OCI-M2 (cell line): Measurements from ENCODE around the gene FAM174C.

ENCODE experiments used
- DNase-seq: peaks from one replicate; lab custom pipeline; 2025; ENCODE audit not compliant: unreplicated experiment; lab: John Stamatoyannopoulos, UW

Gene FAM174C

DNA sequence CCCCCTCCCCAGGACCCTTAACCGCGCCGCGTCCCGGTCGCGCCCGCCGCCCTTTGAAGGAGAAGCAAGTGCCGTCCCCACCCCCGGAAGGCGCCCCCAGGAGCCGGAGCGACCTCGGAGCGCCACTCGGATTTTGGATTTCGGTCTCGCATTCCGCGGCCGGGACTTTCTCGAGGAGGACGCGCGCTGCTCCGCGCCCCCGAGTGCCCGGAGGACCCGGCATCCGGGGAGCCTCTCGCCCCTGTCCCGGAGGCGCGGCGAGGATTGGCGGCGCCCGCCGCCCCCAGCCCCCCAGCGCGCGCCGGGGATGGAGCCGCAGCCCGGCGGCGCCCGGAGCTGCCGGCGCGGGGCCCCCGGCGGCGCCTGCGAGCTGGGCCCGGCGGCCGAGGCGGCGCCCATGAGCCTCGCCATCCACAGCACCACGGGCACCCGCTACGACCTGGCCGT lies 25.3 kb upstream of the FAM174C start:
- DNase-seq = no peak

DNA sequence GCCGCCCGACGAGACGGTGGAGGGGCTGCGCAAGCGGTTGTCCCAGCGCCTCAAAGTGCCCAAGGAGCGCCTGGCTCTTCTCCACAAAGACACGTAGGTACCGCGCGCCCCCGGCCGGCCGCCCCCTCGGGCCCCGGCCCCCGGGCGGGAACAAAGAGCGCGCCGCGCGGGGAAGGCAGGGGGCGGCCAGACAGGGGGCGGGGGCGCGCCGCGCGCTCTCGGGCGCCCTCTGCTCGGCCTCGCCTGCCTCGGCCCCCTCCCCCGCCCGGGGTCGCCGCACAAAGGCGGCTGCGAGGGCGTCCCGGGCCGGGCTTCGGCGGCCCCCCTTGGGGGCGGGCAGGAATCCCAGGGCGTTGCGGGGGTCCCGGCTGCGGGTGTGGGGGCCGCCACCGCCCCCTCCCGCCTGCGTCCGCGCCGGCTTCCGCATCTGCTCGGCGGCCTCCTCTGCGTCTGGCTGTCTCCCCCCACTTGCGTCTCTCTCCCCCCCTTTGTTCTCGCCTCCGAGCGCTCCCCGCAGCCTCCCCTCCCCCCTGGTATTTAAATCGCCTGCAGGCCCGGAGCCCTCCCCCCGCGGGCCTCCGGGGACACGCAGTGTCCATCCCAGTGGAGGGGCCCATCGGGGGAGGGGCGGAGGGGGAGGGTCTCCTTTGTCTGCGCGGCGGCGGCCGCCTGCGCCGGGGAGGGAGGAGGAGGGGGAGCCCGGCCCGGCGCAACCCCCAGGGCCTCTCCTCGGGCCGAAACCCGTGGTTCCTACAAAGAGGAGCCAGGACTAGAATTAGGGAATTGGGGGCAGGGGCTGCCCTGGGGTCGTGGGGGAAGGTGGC lies 24.7 kb upstream of the FAM174C start:
- DNase-seq = no peak

DNA sequence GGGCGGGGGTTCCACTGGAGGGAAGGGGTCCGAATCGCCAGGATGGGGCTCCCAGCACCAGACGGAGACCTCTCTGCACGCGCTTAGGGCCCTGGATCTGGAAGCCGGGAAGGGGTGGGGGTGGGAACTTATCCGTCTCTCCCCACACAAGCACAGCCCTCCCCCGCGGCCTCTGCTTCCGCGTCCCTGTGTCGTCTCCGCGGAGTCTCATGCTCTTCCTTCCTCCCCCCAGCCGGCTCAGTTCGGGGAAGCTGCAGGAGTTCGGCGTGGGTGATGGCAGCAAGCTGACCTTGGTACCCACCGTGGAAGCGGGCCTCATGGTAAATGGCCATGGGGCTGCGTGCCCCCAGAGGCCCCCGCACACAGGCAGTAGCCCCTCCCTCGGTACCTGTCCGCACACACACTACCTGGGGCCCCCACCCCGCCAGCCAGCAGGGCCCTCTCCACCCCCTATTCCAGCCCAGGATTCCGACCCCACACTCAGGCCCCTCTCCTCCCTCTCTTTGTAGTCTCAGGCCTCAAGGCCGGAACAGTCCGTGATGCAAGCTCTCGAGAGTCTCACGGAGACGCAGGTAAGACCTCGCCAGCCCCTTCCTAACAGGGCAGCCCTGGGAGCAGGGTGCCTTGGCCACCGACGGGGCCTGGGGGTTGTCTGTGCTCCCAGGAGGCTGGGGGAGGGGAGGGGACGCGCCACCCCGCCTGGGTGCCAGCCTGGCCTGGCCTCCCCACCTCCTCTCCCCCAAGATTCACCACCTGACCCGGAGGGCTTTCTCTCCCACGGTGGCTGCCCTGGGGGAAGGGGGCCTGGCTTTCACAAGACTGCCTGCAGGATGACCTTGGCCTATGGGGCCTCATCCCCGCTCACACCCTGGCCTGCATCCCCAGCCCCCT lies 23.8 kb upstream of the FAM174C start:
- DNase-seq = no peak

DNA sequence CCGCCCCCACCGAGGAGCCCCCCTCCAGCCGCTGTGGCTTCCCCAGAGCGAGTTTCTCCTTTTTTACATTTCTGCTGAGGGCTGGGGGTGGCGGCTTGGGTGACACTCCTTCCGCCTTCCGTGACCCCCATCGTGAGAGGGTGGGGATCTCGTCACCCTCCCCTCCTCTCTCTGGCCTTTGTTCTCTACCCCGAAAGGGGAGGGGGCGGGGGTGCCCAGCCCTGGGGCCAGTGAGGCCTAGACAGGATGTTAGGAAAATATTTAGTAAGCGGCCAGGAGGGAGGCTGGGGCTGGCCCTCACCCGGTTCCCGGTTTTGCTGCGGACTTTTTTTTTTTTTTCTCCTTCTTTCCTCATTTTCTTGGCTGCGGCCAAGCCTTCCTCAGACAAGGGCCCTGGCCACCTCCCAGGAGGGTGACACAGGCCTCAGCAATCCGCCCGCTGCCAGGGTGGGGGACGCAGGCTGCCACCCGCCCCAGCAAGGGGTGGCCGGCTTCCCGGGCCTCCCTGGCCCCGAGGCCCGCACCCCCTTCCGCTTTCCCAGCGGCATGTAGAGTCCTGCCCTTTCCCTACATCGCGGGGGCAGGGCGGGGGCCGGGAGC lies 23.0 kb upstream of the FAM174C start:
- DNase-seq = peak; percentile 35

DNA sequence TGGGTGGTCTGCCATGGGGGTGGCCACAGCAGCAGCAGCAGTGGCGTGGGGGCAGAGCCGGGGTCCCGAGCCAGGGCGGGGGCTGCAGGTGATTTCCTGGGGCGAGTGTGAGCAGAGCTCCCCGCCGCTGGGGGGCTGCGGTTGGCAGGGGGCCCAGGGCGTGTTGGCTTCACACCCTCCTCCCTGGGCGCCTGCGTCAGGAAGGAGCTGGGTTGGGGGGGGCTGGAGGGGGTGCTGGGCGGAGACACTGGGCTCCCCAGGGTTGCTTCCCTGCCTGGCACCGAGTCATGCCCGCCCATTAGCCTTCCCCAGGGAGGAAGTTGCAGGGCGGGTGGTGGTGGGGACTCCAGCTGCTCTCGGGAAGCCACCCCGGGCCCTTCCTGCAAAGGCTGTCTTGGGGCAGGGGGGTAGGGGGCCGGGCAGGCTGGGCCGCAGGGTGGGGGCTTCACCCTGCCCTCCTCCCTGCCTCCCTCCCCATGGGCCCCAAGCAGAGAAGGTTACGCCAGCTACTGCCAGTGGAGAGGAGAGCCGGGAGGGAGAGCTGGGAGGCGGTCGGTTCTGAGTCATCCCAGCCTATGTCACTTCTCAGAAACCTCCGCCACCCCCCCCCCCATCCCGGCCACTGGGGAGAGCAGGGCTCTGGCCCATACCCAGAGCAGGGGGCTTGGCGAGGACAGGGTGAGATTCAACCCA lies 22.4 kb upstream of the FAM174C start:
- DNase-seq = peak; percentile 23

DNA sequence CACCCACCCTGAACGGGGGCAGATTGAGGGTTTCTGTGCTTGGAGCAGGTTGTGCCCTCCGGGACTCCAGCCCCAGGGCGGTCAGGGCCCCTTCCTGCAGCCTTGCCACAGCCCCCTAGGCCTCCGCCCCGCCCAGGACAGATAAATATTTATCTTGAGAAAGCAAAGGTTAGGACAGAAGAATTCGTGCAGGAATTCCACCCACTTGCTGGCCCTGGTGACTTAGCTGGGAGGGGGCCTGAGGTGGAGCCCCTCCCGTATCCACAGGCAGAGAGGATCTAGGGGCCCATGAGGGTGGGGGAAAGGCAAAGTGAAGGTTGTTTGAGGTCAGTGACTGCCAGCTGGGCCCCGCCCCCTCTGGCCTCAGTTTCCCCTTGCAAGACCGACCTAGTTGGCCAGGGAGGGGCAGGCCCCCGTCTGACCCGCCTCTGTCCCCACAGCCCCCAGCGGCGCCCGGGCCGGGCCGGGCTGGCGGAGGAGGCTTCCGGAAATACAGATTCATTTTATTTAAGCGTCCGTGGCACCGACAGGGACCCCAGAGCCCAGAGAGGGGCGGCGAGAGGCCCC lies 21.7 kb upstream of the FAM174C start:
- no peak for DNase-seq

DNA sequence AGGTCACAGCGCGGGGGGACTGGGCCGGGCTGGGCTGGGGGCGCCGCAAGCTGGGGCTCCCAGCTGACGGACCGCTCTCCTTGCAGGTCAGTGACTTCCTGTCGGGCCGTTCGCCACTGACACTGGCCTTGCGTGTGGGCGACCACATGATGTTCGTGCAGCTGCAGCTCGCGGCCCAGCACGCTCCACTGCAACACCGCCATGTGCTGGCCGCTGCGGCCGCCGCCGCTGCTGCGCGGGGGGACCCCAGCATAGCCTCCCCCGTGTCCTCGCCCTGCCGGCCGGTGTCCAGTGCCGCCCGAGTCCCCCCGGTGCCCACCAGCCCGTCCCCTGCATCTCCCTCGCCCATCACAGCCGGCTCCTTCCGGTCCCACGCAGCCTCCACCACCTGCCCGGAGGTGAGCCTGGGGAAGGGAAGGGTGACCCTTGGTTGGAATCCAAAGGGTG lies 21.2 kb upstream of the FAM174C start:
- DNase-seq = no peak

DNA sequence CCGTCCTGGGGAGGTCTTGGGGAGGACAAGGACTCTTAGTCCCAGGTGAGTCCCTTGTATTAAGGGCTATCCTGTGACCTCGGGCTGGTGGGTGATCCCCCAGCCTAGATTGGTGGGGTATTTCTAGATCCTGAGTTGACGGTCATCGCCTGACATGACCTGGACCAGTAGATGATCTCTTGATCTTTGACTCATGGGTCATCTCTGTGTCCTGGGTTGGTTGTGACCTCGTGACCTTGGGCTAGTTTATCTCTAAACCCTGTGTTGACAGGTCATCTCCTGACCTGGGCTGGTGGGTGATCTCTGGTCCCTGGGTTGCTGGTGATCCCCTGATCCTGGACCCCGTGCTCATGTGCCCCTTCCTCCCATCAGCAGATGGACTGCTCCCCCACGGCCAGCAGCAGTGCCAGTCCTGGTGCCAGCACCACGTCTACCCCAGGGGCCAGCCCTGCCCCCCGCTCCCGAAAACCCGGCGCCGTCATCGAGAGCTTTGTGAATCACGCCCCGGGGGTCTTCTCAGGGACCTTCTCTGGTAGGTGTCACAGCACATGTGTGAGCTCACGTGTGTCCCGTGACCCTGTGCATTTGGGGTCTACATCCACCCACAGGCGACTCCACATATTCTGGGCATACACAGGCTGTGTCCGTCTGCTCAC lies 20.7 kb upstream of the FAM174C start:
- no peak for DNase-seq

DNA sequence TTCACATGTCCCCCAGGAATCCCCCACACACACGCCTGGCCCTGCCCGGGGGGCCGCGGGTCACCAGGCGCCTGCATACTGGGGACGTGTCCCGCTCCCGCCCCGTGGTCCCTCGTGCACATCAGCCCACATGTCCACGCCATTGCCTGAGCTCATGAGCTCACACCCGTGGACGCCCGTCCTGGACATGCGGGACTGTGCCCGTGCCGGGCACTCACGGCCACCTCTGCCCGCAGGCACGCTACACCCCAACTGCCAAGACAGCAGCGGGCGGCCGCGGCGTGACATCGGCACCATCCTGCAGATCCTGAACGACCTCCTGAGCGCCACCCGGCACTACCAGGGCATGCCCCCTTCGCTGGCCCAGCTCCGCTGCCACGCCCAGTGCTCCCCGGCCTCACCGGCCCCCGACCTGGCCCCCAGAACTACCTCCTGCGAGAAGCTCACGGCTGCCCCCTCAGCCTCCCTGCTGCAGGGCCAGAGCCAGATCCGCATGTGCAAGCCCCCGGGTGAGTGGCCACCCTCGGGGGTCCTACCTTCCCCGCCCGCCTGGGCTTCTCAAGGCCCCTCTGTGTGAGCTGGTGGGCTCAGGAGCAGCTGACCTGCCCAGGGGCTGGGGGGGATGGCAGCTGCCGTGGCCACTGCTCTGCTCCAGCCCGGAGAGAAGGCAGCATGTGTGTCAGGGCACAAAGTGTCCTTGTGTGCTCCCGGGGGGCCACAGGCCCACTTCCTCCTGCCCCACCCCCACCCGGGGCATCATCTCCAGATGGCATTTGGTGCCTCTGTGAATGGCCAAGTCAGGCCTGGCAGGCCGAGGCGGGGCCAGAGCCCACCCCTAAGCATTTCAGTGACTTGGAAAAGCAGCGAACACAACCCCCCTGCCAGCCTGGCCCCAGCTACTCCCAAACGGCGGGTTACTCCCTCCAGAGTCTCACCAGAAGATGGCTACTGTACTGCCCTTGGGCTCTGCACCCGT lies 19.9 kb upstream of the FAM174C start:
- no peak for DNase-seq

DNA sequence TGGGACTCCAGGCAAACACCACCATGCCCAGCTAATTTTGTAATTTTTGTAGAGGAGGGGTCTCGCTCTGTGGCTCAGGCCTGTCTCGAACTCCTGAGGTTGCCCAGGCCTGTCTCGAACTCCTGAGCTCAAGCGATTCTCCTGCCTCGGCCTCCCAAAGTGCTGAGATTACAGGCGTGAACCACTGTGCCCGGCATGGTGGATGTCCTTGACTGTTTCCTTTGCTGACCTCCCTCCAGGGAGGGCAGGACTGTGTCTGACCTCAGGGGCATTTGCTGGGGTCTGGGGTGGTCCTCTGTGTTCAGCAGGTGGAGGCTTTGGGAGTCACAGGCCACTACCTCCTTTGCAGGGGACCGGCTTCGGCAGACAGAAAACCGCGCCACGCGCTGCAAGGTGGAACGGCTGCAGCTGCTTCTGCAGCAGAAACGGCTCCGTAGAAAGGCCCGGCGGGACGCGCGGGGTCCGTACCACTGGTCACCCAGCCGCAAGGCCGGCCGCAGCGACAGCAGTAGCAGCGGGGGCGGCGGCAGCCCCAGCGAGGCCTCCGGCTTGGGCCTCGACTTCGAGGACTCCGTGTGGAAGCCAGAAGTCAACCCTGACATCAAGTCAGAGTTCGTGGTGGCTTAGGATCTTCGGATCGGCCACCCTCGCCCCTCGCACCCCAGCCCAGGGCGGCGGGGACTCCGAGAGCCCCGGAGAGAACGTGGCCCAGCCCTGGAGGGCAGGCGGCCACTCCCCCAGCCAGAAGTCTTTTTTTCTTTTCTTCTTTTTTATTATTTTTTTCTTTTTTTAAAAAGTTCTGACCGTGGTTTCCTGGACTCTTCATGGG lies 18.5 kb upstream of the FAM174C start:
- no peak for DNase-seq

DNA sequence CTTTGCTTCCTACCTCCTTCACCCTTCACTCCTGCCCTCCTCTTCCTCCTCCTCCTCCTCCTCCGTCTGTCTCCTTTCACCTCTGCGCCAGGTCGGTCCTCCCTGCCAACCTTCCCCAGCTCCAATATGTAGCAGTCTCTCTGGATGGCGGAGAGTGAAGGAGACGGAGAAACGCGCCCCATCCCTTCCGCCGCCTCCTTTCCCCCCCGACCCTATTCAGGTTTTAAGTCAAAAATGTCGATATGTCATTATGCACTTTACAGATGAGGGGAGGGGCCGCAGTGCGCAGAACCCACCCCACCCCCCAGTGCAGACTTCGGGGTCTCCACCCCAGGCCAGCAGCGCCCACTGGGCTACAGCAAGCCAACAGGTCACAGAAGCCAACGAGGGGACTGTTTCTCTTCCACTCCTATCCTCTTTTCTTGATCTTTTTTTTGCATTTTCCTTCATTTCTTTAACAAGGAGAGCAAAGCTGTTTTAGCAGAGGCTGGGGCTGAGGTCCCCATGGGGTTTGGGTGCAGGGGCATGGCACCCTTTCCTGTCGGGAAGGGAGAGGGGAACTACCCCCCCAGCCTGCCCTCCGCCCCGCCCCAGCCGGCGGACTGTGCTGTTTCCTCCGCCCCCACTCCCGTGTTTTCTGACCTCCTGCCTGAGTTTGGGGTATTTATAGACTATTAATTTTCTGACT lies 17.7 kb upstream of the FAM174C start:
- no peak for DNase-seq

DNA sequence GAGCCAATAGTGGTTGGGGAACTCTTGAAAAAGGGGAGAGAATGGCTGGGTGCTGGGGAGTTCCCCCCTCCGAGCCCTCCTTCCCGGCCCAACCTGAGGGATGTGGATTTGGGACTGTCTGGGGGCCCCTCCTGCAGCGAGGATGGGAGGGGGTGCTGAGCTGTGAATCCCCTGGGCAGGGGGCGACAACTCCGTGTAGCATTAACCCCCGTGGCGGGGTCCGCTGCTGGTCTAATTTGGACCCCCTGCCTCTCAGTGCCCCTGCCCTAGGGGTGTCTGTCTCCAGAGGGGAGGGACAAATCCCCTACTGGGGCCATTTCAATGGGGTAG lies 17.2 kb upstream of the FAM174C start:
- DNase-seq = no peak

DNA sequence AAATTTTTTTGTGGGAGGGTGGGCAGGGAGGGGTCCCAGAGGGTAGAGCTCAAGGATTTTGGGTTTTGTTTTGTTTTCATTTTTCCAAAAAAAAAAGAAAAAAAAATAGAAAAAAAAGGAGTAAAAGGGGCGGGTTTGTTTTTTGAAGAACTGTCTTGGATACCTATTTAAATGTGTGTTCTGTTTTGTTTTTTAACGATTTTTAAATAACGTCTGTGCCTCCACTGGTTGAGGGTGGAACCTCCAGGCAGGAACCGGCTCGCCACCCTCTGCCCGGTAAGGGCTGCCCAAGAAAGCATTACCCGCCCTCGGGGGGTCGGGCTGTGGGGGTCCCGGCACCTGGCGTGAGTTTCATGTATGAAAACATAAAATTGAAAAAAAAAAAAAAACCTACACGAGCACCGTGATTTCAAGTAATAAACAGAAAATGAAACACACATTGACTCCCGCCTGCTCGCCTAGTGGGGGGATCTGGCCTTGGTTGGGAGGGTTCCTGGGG lies 16.6 kb upstream of the FAM174C start:
- no peak for DNase-seq

DNA sequence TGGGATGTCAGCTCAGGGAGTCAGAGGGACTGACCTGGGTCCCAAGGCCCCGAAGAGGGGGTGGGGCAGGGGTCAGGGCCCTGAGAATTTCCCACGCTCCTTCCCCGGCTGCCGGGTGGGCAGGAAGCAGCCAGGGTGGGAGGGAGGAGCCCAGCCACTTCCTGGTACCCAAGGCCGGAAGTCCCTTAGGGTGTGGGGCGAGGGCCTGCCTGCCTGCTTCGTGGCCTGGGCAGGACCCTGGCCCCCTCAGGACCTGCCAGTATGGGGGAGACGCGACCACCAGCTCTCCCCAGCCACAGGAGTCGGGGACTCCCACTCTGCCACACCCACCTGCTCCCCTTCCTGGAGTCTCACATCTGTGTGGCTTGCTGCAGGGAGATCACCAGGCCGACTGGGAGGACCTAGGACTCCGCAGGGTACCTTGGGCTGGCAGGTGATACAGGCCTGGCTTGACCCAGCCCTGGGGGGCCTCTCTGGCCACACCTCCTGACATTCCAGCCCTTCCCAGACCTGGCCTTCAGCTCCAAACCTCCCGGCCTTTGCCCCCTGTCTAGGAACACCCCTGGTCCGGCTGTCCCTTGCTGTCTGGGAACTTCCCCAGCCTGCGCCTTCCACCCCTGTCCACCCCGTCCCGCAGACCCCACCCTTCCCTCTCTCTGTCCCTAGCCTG lies 16.0 kb upstream of the FAM174C start:
- no peak for DNase-seq

DNA sequence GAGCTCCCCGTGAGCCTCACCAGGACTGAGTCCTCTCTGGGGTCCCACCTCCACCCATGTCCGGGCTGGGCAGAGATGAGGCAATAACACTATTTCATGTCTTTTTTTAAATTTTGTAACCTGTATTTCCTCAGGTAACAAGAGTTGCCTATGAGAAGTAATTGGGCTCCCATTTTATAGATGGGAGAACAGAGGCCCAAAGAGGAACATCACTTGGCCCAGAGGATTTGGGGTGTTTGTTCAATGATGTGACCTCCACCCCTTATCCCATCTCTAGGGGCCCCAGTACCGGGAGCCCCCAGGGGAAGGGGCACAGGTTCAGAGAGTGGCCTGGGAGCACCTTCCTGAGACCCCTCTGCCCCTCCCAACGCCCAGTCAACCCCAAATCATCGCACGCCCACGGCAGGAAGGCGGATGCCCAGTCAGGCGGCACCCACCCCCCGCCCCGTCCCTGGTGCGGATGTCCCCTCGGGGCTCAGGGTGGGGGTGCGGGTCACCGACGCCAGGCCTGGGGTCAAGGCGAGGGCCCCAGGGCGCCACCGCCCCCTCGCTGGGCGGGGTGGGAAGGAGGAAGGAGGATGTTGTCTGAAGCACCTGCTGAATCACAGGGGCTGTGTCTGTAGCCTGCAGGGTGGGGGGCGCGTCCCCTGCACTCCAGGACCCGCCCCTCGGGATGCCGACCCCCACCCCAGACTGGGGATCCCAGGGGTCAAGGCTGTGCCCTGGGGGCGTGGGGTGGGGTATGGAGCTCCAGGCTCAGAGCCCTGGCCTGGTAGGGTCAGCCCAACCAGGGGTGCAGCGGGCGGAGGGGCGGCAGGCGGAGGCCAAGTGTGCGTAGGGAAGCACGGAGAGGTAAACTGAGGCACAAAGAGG lies 15.2 kb upstream of the FAM174C start:
- DNase-seq = no peak
